PC-3 (cell line): ENCODE data around the gene PTF1A. TPM values are rescaled to one million over a fixed set of nuclear protein-coding genes. Genes with fewer than 3 reads are reported as not detected.

Experiments used
- ATAC-seq: fragments of 200-7000 bp; cut with Tn5 transposase; 2 replicates; pipeline ENCODE4 v1.9.1; 2020; ENCODE audit warnings: mild to moderate bottlenecking, moderate library complexity
- BruUV-seq: library from RNA; stranded (reverse); fragments of 400-500 nt; replicated peaks from 2 replicates; lab custom pipeline; 2021; lab: Mats Ljungman, UMichigan
- CTCF ChIA-PET: fragments of 300-600 bp; sonication (Branson Sonifier 250); formaldehyde crosslinking; loops from one replicate; lab custom pipeline; 2022; ENCODE audit warnings: antibody characterized with exemption; lab: Charles Lee
- POLR2A ChIA-PET: fragments of 300-600 bp; sonication (Branson Sonifier 250); formaldehyde crosslinking; loops from one replicate; lab custom pipeline; 2022; ENCODE audit warnings: antibody characterized with exemption; ENCODE audit not compliant: unreplicated experiment; lab: Charles Lee
- DNase-seq: peaks from one replicate; pipeline ENCODE4 v3.0.0-alpha.2; 2015
- H2AFZ ChIP-seq: fragments of 300-600 bp; sonication (generic); 2 replicates; pipeline ENCODE4 v1.6.0; 2016; ENCODE audit warnings: antibody characterized with exemption, low read length
- H3F3A ChIP-seq: fragments of 300-600 bp; sonication (generic); one replicate; pipeline ENCODE4 v1.6.0; 2017; ENCODE audit warnings: antibody characterized with exemption, low read length, control low read depth, mild to moderate bottlenecking; ENCODE audit not compliant: unreplicated experiment
- H3K27ac ChIP-seq: fragments of 300-600 bp; sonication (generic); 2 replicates; pipeline ENCODE4 v1.5.1; 2016; ENCODE audit warnings: mild to moderate bottlenecking, low read length
- H3K27me3 ChIP-seq: fragments of 300-600 bp; sonication (generic); 2 replicates; pipeline ENCODE4 v1.6.1; 2016; ENCODE audit warnings: low read length, mixed read lengths
- H3K36me3 ChIP-seq: fragments of 300-600 bp; sonication (generic); 2 replicates; pipeline ENCODE4 v1.6.1; 2016; ENCODE audit warnings: low read depth, mixed run types, low read length, mixed read lengths
- H3K4me1 ChIP-seq: fragments of 300-600 bp; sonication (generic); 2 replicates; pipeline ENCODE4 v1.5.1; 2016; ENCODE audit warnings: low read length; ENCODE audit not compliant: insufficient read depth
- H3K4me2 ChIP-seq: fragments of 300-600 bp; sonication (generic); 2 replicates; pipeline ENCODE4 v1.6.0; 2016; ENCODE audit warnings: low read length
- H3K4me3 ChIP-seq: fragments of 300-600 bp; sonication (generic); 2 replicates; pipeline ENCODE4 v1.5.1; 2016; ENCODE audit warnings: mild to moderate bottlenecking, low read length, mixed read lengths
- H3K79me2 ChIP-seq: fragments of 300-600 bp; sonication (generic); 2 replicates; pipeline ENCODE4 v1.6.1; 2017; ENCODE audit warnings: low read length, mixed read lengths
- H3K9ac ChIP-seq: fragments of 300-600 bp; sonication (generic); 2 replicates; pipeline ENCODE4 v1.6.0; 2016; ENCODE audit warnings: mild to moderate bottlenecking, low read length
- H3K9me2 ChIP-seq: fragments of 300-600 bp; sonication (generic); replicated peaks from 2 replicates; pipeline ENCODE4 v1.6.1; 2016; ENCODE audit warnings: mixed run types, low read length, mixed read lengths
- H3K9me3 ChIP-seq: fragments of 300-600 bp; sonication (generic); 2 replicates; pipeline ENCODE4 v1.6.1; 2016; ENCODE audit warnings: low read length, mixed read lengths
- H4K20me1 ChIP-seq: fragments of 300-600 bp; sonication (generic); 2 replicates; pipeline ENCODE4 v1.6.1; 2016; ENCODE audit warnings: low read length, mixed read lengths
- CTCF ChIP-seq: fragments of 300-600 bp; sonication (generic); conservative IDR thresholded peaks from 2 replicates; pipeline ENCODE4 v1.5.1; 2017; ENCODE audit warnings: antibody characterized with exemption, low read depth, mild to moderate bottlenecking, low read length
- EZH2 ChIP-seq: fragments of 300-600 bp; sonication (generic); IDR thresholded peaks from one replicate; pipeline ENCODE4 v1.6.1; 2017; ENCODE audit warnings: antibody characterized with exemption, mild to moderate bottlenecking, low read length; ENCODE audit not compliant: unreplicated experiment
- EZH2phosphoT487 ChIP-seq: fragments of 300-600 bp; sonication (generic); IDR thresholded peaks from 2 replicates; pipeline ENCODE4 v1.6.1; 2018; ENCODE audit warnings: mild to moderate bottlenecking, antibody characterized with exemption, low read length, borderline replicate concordance
- intact Hi-C: fragments of 100-400 bp; cut with micrococcal nuclease; formaldehyde crosslinking; loops from 2 replicates; pipeline ENCODE4 v1.9.0; 2023
- total RNA-seq: library from RNA; depleted of rRNA; stranded (reverse); fragments of >200 nt; gene quantifications from 2 replicates; pipeline ENCODE4 v1.2.3, GENCODE V29; 2014

Gene PTF1A
- total RNA-seq, 1 experiment from 2014 or later = not detected

GRCh38 chr10:23186697-23187096 is 5.4 kb upstream of the PTF1A start:
- POLR2A ChIA-PET = no interaction called here
- BruUV-seq = no TSS peak
- intact Hi-C loops = no loop called here

DNA sequence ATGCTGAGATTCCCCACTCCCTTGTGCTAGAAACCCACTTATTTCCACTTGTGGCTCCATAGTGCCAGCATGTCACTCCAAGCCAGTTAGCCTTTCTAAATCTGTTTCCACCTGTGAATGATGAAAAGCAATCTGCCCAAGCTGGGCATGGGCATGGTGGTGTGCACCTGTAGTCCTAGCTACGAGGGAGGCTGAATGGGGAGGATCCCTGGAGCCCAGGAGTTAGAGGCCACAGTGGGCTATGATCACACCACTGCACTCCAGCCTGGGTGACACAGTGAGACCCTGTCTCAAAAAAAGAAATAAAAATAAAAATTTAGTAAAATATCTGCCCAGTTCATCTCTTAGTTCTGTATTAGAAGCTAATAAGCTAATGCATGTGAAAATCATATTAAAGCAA is 5.0 kb upstream of the PTF1A start:
- intact Hi-C loops = no loop called here
- ATAC-seq (no peak), DNase-seq (no peak)
- no peaks in the 10 kb centered on the region for H3F3A ChIP-seq
- H3K9me3 ChIP-seq = no peaks in the 10 kb centered on the region
- H3K4me1 ChIP-seq = no peaks in the 10 kb centered on the region
- H3K4me3 ChIP-seq = no peak overlapping the region
- no peak overlapping the region for H3K27ac ChIP-seq
- TF ChIP-seq EZH2 (no peak), CTCF (no peak), EZH2phosphoT487 (no peak)
- BruUV-seq = no TSS peak
- H3K4me2 ChIP-seq = no peak overlapping the region
- no peaks in the 10 kb centered on the region for H3K36me3 ChIP-seq
- peaks cover 33% of the 10 kb centered on the region; the same call in 1 of the 2 replicates for H3K27me3 ChIP-seq
- H2AFZ ChIP-seq = no peak overlapping the region
- ChIA-PET POLR2A (no interaction called here), CTCF (no interaction called here)
- no peaks in the 10 kb centered on the region for H4K20me1 ChIP-seq
- H3K9ac ChIP-seq = no peak overlapping the region
- no peaks in the 10 kb centered on the region for H3K79me2 ChIP-seq
- no peaks in the 10 kb centered on the region for H3K9me2 ChIP-seq

More at GRCh38 chr10:23186697-23187096, 5.4 kb upstream of the PTF1A start:
- TF ChIP-seq EZH2 (no peak), CTCF (no peak), EZH2phosphoT487 (no peak)
- DNase-seq (no peak), ATAC-seq (no peak)
- no peaks in the 10 kb centered on the region for H3K36me3 ChIP-seq
- CTCF ChIA-PET = no interaction called here
- H2AFZ ChIP-seq = no peak overlapping the region
- H3K9me3 ChIP-seq = no peaks in the 10 kb centered on the region
- no peaks in the 10 kb centered on the region for H3K4me1 ChIP-seq
- H3K4me3 ChIP-seq = no peak overlapping the region
- no peaks in the 10 kb centered on the region for H3F3A ChIP-seq
- H3K27me3 ChIP-seq = peaks cover 36% of the 10 kb centered on the region; the same call in 1 of the 2 replicates
- no peaks in the 10 kb centered on the region for H3K9me2 ChIP-seq
- H3K4me2 ChIP-seq = no peak overlapping the region
- H3K27ac ChIP-seq = no peak overlapping the region
- H4K20me1 ChIP-seq = no peaks in the 10 kb centered on the region
- no peaks in the 10 kb centered on the region for H3K79me2 ChIP-seq
- H3K9ac ChIP-seq = no peak overlapping the region

GRCh38 chr10:23189024-23189423 is 3.1 kb upstream of the PTF1A start:
- ATAC-seq (no peak), DNase-seq (no peak)
- H3K79me2 ChIP-seq = no peaks in the 10 kb centered on the region
- H3K4me3 ChIP-seq = no peak overlapping the region
- no peaks in the 10 kb centered on the region for H3K36me3 ChIP-seq
- no peaks in the 10 kb centered on the region for H4K20me1 ChIP-seq
- no peaks in the 10 kb centered on the region for H3K9me3 ChIP-seq
- ChIA-PET POLR2A (no interaction called here), CTCF (no interaction called here)
- no peak overlapping the region for H2AFZ ChIP-seq
- intact Hi-C loops = no loop called here
- no peaks in the 10 kb centered on the region for H3K9me2 ChIP-seq
- H3K4me1 ChIP-seq = no peaks in the 10 kb centered on the region
- BruUV-seq = no TSS peak
- peaks cover 19% of the 10 kb centered on the region; the same call in 1 of the 2 replicates for H3K27me3 ChIP-seq
- TF ChIP-seq EZH2 (no peak), CTCF (no peak), EZH2phosphoT487 (no peak)
- H3K4me2 ChIP-seq = no peak overlapping the region
- H3F3A ChIP-seq = no peaks in the 10 kb centered on the region
- H3K27ac ChIP-seq = no peak overlapping the region
- H3K9ac ChIP-seq = no peak overlapping the region
